Stimulated activated CD4-positive, alpha-beta T cell treated with anti-CD3 and anti-CD28 coated beads, Interleukin-12 subunit alpha, Interleukin-12 subunit beta, amount 100 ng/mL, for 4 hours (primary cell): ENCODE results near the gene JAKMIP2.

Source experiments
- DNase-seq: peaks from one replicate; pipeline ENCODE4 v3.0.0-alpha.2; 2020

JAKMIP2 gene

DNA sequence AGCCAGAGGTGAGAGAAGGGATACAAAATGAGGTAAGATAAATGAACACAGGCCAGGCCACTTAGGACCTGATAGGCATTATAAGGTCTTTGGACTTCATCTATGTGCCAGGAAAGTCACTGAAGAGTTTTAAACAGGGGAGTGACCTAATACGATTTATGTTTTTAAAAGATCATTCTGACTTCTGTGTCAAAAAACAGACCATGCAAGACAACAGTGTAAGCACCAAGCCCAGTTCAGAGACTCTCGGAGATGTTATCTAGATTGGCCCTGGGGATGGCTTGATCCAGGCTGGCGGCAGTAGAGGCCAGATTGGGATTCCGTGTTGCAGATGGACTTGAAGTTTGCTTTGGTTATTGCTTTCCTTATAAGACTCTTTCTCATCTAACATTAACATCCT, 229.6 kb downstream of the JAKMIP2 start:
- no peak for DNase-seq

DNA sequence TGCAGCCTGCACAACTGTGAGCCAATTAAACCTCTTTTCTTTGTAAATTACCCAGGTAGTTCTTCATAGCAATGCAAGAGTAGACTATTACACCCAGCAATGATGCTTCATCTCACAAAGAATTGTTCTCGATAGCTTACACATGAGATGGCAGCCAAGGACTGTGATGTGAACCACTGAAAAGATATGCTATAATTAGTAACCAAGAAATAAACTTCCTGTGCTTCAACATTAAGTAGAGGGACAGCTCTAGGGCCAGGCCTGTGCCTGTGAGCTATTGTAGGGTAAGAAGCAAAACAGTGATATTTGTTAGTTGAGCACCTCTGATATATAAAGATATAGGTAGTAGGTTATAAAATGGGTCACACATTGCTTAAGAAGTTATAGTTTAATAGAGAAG, 230.9 kb downstream of the JAKMIP2 start:
- DNase-seq: no peak

DNA sequence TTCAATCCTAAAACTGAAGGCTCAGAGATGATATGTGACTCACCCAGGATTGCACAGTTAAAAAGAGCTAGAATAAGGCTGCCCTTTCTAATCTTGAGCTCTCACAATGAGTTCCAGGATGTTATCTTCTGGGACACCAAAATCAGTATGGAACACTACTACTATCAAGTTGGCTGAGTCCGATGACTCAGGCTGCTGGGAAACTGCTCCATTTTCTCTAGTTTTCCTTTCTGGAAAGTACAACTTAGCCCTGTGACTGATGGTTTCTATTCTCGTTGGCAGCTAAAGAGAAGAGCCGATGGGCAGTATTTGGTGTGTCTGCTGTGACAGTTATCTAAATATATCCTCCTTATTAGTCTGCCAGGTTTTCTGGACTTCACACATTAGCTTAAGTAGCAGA, 234.8 kb downstream of the JAKMIP2 start:
- no peak for DNase-seq

DNA sequence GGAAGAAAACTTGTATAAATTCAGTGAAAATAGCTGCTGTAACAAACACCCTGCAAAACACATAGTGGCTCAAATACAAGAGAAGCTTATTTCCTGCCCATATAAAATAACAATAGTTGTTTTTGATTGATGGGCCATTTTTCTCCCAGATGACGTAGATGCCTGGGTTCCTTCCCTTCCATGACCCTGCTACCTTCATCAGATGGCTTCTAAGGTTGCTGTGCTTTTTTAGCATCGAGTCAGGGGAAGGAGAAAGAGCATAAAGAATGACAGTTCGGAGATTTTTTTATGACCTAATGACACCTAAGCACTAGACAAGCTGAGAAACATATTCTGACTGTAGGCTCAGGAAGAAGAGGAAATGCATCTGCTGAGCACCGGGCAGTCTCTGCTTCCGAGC, 238.0 kb downstream of the JAKMIP2 start:
- no peak for DNase-seq

DNA sequence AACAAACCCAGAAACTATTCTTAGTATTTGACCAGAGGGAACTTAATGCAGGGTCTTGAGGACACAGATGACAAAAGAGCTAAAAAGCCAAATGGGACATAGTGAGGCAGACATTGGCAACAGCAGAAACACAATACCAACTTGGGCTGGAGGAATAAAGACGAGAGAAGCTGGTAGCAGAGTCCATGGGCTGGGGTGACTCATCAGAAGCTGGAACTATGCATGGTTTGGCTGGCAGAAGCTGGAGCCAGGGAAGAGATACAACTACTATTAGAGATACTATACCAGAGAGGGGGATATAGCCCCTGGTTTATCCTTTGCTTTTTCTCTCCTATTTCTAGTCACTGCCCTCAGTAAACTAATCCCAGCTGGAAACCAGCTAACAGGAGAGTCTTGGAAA, 243.5 kb downstream of the JAKMIP2 start:
- no peak for DNase-seq

DNA sequence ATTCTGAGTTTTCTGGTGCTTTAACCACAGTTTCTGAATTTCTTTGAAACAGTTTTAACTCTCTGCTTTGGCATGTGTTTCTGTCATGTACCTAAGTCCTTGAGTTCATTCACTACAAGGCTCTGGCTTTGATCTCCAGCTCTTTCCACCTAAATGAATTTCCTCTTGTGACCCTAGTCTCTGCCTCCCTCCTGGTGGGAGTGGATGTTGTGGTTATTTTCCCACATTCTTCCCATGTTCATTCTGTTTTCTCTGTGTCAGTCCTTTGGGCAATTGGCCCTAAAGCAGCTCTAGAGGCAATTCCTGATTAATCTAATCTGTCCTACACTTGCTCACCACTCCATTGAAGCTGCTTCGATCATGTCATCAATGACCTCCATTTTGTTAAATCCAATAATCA, 244.3 kb downstream of the JAKMIP2 start:
- no peak for DNase-seq
